MM.1S (cell line): ENCODE results near the gene SLC49A3.
"Not testable (repeated sequence)": the region's sequence is repeated elsewhere in the genome, so short reads cannot be mapped to it uniquely, and the experiment has no call there.

ENCODE experiments used
- DNase-seq: peaks from one replicate; pipeline ENCODE4 v3.0.0-alpha.2; 2015
- H2AFZ ChIP-seq: fragments of 300-600 bp; sonication (generic); 2 replicates; pipeline ENCODE4 v1.6.0; 2016; ENCODE audit warnings: antibody characterized with exemption, low read length
- H3F3A ChIP-seq: fragments of 300-600 bp; sonication (generic); 2 replicates; pipeline ENCODE4 v1.6.1; 2016; ENCODE audit warnings: mild to moderate bottlenecking, antibody characterized with exemption, low read length, moderate library complexity, mixed read lengths; ENCODE audit not compliant: insufficient read depth
- H3K27ac ChIP-seq: fragments of 300-600 bp; sonication (generic); 2 replicates; pipeline ENCODE4 v1.5.1; 2016; ENCODE audit warnings: mild to moderate bottlenecking, low read length
- H3K27me3 ChIP-seq: fragments of 300-600 bp; sonication (generic); replicated peaks from 2 replicates; pipeline ENCODE4 v1.6.0; 2016; ENCODE audit warnings: low read length; ENCODE audit not compliant: insufficient read depth
- H3K36me3 ChIP-seq: fragments of 300-600 bp; sonication (generic); replicated peaks from 2 replicates; pipeline ENCODE4 v1.6.1; 2016; ENCODE audit warnings: mild to moderate bottlenecking, low read length, mixed read lengths; ENCODE audit not compliant: insufficient read depth
- H3K4me1 ChIP-seq: fragments of 300-600 bp; sonication (generic); 2 replicates; pipeline ENCODE4 v1.6.1; 2016; ENCODE audit warnings: low read length, mixed read lengths
- H3K4me2 ChIP-seq: fragments of 300-600 bp; sonication (generic); 2 replicates; pipeline ENCODE4 v1.6.0; 2016; ENCODE audit warnings: low read depth, low read length
- H3K4me3 ChIP-seq: fragments of 300-600 bp; sonication (generic); 2 replicates; pipeline ENCODE4 v1.5.1; 2016; ENCODE audit warnings: low read length, mixed read lengths
- H3K79me2 ChIP-seq: fragments of 300-600 bp; sonication (generic); 2 replicates; pipeline ENCODE4 v1.6.1; 2016; ENCODE audit warnings: mixed run types, low read length, mixed read lengths
- H3K9ac ChIP-seq: fragments of 300-600 bp; sonication (generic); 2 replicates; pipeline ENCODE4 v1.6.1; 2016; ENCODE audit warnings: low read length, mixed read lengths
- H3K9me2 ChIP-seq: fragments of 300-600 bp; sonication (generic); replicated peaks from 2 replicates; pipeline ENCODE4 v1.6.1; 2016; ENCODE audit warnings: mild to moderate bottlenecking, low read length, mixed read lengths; ENCODE audit not compliant: insufficient read depth
- H3K9me3 ChIP-seq: fragments of 300-600 bp; sonication (generic); replicated peaks from 2 replicates; pipeline ENCODE4 v1.6.1; 2016; ENCODE audit warnings: mild to moderate bottlenecking, low read length, mixed read lengths; ENCODE audit not compliant: insufficient read depth
- H4K20me1 ChIP-seq: fragments of 300-600 bp; sonication (generic); 2 replicates; pipeline ENCODE4 v1.6.1; 2016; ENCODE audit warnings: mild to moderate bottlenecking, low read length, moderate library complexity, mixed read lengths; ENCODE audit not compliant: insufficient read depth
- CTCF ChIP-seq: fragments of 300-600 bp; sonication (generic); IDR thresholded peaks from 2 replicates; pipeline ENCODE4 v1.5.1; 2016; ENCODE audit warnings: antibody characterized with exemption, low read length, mixed read lengths
- EZH2 ChIP-seq: fragments of 300-600 bp; sonication (generic); optimal IDR thresholded peaks from 2 replicates; pipeline ENCODE3; 2017; ENCODE audit warnings: low read depth, mild to moderate bottlenecking, antibody characterized with exemption, low read length, mixed read lengths
- EZH2phosphoT487 ChIP-seq: fragments of 300-600 bp; sonication (generic); IDR thresholded peaks from 2 replicates; pipeline ENCODE4 v1.6.1; 2018; ENCODE audit warnings: antibody characterized with exemption, low read length

SLC49A3 gene

GRCh38 chr4:636628-637159 is 52.3 kb downstream of the SLC49A3 start:
- Histone ChIP-seq H3K79me2 (no peaks in the 10 kb centered on the region), H3K9ac (no peak overlapping the region), H3K9me2 (no peaks in the 10 kb centered on the region), H3K36me3 (no peaks in the 10 kb centered on the region), H3K4me1 (no peaks in the 10 kb centered on the region), H3K4me2 (no peak overlapping the region), H3K27ac (no peak overlapping the region), H2AFZ (no peak overlapping the region), H3K4me3 (no peak overlapping the region), H4K20me1 (no peaks in the 10 kb centered on the region), H3F3A (no peaks in the 10 kb centered on the region), H3K9me3 (no peaks in the 10 kb centered on the region), H3K27me3 (no peaks in the 10 kb centered on the region)
- DNase-seq: no peak
- no peak for TF ChIP-seq CTCF
- no peak for TF ChIP-seq EZH2
- TF ChIP-seq EZH2phosphoT487: no peak

GRCh38 chr4:635851-636627 is 52.9 kb downstream of the SLC49A3 start:
- Histone ChIP-seq H3K27ac (no peak overlapping the region), H3F3A (no peaks in the 10 kb centered on the region), H3K4me3 (no peak overlapping the region), H3K27me3 (no peaks in the 10 kb centered on the region), H3K79me2 (no peaks in the 10 kb centered on the region), H3K9me2 (no peaks in the 10 kb centered on the region), H2AFZ (no peak overlapping the region), H3K4me1 (no peaks in the 10 kb centered on the region), H3K4me2 (no peak overlapping the region), H3K36me3 (no peaks in the 10 kb centered on the region), H3K9me3 (no peaks in the 10 kb centered on the region), H3K9ac (no peak overlapping the region), H4K20me1 (no peaks in the 10 kb centered on the region)
- DNase-seq: no peak
- TF ChIP-seq EZH2phosphoT487: no peak

- not testable (repeated sequence) for H4K20me1 ChIP-seq, H3K79me2 ChIP-seq, H3K9ac ChIP-seq, H3K27ac ChIP-seq, H3K36me3 ChIP-seq, H3K9me2 ChIP-seq, H2AFZ ChIP-seq, H3K4me3 ChIP-seq, DNase-seq, H3F3A ChIP-seq, H3K9me3 ChIP-seq, H3K27me3 ChIP-seq, H3K4me1 ChIP-seq, H3K4me2 ChIP-seq
Measured at GRCh38 chr4:635066-635835, 53.7 kb downstream of the SLC49A3 start.

GRCh38 chr4:634599-634985 is 54.4 kb downstream of the SLC49A3 start:
- Histone ChIP-seq H3K4me1 (no peaks in the 10 kb centered on the region), H3K4me3 (no peak overlapping the region), H3K79me2 (no peaks in the 10 kb centered on the region), H4K20me1 (no peaks in the 10 kb centered on the region), H3K9me3 (no peaks in the 10 kb centered on the region), H3F3A (no peaks in the 10 kb centered on the region), H3K4me2 (no peak overlapping the region), H3K9ac (no peak overlapping the region), H3K36me3 (no peaks in the 10 kb centered on the region), H2AFZ (no peak overlapping the region), H3K9me2 (no peaks in the 10 kb centered on the region), H3K27me3 (no peaks in the 10 kb centered on the region), H3K27ac (no peak overlapping the region)
- DNase-seq: no peak
- no peak for TF ChIP-seq EZH2
- TF ChIP-seq CTCF: no peak
- no peak for TF ChIP-seq EZH2phosphoT487
